ENCODE measurements around the gene OTOA. TPM values are rescaled to one million over a fixed set of nuclear protein-coding genes. Genes with fewer than 3 reads are reported as not detected.
"Not testable (repeated sequence)": the region's sequence is repeated elsewhere in the genome, so short reads cannot be mapped to it uniquely, and the experiment has no call there.

The OTOA gene
- total RNA-seq, 4 donors from 2014 or later: 0.40 TPM; not detected in 3

DNA sequence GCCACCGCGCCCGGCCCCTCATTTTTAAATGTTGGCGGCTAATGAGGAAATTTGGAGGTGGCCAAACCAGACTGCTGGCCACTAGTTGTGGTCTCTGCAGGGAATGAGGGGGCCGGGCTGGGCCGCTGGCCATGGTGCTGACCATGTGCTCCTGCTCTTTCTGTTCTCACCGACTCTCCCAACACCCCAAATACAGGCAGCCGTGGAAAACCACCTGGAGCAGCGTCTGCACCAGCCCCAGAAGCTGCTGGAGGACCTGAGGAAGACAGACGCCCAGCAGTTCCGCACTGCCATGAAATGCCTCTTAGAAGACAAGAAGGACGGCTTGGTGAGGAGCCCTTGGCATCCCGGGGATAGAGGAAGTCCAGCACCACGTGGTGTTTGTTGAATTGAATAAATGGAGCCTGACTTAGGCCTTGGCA lies 21.3 kb downstream of the OTOA start:
- Histone ChIP-seq H3K4me3 (no peak overlapping the region), H3K36me3 (no peaks in the 10 kb centered on the region), H3K27me3 (peaks cover 13% of the 10 kb centered on the region), H3K4me1 (no peaks in the 10 kb centered on the region), H3K9me3 (no peaks in the 10 kb centered on the region), H3K27ac (no peak overlapping the region)
- WGBS: 67% methylated on average over 11 of the region's 14 CpGs
- TF ChIP-seq POLR2AphosphoS5 (IDR thresholded peaks at IDR 0.05) (no peak), POLR2A (IDR thresholded peaks at IDR 0.05) (no peak), EP300 (IDR thresholded peaks at IDR 0.05) (no peak)
- TF ChIP-seq, protein P1, sequence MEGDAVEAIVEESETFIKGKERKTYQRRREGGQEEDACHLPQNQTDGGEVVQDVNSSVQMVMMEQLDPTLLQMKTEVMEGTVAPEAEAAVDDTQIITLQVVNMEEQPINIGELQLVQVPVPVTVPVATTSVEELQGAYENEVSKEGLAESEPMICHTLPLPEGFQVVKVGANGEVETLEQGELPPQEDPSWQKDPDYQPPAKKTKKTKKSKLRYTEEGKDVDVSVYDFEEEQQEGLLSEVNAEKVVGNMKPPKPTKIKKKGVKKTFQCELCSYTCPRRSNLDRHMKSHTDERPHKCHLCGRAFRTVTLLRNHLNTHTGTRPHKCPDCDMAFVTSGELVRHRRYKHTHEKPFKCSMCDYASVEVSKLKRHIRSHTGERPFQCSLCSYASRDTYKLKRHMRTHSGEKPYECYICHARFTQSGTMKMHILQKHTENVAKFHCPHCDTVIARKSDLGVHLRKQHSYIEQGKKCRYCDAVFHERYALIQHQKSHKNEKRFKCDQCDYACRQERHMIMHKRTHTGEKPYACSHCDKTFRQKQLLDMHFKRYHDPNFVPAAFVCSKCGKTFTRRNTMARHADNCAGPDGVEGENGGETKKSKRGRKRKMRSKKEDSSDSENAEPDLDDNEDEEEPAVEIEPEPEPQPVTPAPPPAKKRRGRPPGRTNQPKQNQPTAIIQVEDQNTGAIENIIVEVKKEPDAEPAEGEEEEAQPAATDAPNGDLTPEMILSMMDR (IDR thresholded peaks at IDR 0.05): no peak
- DNase-seq (ENCODE audit: low spot score in 2 of 2): no peak

DNA sequence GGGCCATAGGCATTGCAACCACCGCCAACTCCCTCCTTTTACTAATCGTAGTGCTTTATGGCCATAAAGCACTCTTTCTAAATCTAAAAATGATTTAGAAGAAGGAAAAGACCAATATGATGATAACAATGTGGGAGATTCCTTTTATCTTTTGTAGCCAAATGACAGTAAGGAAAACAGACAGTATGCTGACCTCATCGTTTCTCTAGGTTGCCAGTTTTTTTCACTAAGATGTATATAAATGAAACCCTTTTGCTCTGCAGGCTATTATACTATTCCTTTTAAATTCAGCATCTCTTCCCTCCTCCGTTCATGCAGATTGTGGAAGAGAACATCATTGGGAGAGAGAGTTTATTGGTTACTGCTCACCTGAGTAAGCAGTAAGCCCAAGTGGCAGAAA lies 25.3 kb downstream of the OTOA start:
- no peak overlapping the region for H3K27ac ChIP-seq
- no peak for DNase-seq (ENCODE audit: low spot score in 2 of 2)
- H3K36me3 ChIP-seq: no peaks in the 10 kb centered on the region
- H3K4me3 ChIP-seq: no peak overlapping the region
- no peaks in the 10 kb centered on the region for H3K9me3 ChIP-seq
- no peaks in the 10 kb centered on the region for H3K4me1 ChIP-seq
- WGBS: 71% methylated on average over 4 of the region's 4 CpGs
- no peaks in the 10 kb centered on the region for H3K27me3 ChIP-seq
- TF ChIP-seq POLR2A (IDR thresholded peaks at IDR 0.05) (no peak), POLR2AphosphoS5 (IDR thresholded peaks at IDR 0.05) (no peak), EP300 (IDR thresholded peaks at IDR 0.05) (no peak)
- TF ChIP-seq, protein P1 (IDR thresholded peaks at IDR 0.05): no peak

DNA sequence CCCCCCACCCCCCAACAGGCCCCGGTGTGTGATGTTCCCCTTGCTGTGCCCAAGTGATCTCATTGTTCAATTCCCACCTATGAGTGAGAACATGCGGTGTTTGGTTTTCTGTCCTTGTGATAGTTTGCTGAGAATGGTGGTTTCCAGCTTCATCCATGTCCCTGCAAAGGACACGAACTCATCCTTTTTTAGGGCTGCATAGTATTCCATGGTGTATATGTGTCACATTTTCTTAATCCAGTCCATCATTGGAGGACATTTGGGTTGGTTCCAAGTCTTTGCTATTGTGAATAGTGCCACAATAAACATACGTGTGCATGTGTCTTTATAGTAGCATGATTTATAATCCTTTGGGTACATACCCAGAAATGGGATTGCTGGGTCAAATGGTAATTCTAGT lies 27.2 kb downstream of the OTOA start:
- 82% methylated on average over 4 of the region's 4 CpGs for WGBS
- H3K36me3 ChIP-seq; H3K4me3 ChIP-seq; H3K9me3 ChIP-seq; H3K4me1 ChIP-seq; DNase-seq (ENCODE audit: low spot score in 2 of 2); H3K27me3 ChIP-seq; H3K27ac ChIP-seq: not testable (repeated sequence)

DNA sequence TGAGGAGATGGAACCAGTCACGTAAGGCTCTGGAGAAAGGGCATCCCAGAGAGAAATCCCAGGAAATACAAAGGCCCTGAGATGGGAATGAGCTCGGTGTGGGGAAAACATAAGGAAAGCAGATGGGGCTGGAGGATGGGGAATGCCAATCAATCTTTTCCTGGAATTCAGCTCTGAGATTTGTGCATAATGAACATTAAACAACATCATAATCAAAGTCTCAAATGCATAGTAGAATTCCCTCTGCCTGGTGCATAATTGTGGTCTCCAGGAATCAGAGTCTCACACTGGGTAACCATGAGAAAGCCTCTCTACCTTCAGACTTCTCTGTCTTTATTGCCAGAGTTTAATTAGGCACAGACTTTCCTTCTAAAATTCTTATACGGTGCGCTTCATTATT lies 30.8 kb downstream of the OTOA start:
- WGBS: 62% methylated on average over 4 of the region's 4 CpGs
- TF ChIP-seq POLR2AphosphoS5 (IDR thresholded peaks at IDR 0.05) (no peak), POLR2A (IDR thresholded peaks at IDR 0.05) (no peak), EP300 (IDR thresholded peaks at IDR 0.05) (no peak)
- TF ChIP-seq, protein P1 (IDR thresholded peaks at IDR 0.05): no peak
- Histone ChIP-seq H3K4me1 (no peaks in the 10 kb centered on the region), H3K9me3 (no peaks in the 10 kb centered on the region), H3K36me3 (no peaks in the 10 kb centered on the region), H3K27me3 (no peaks in the 10 kb centered on the region), H3K27ac (no peak overlapping the region), H3K4me3 (no peak overlapping the region)
- no peak for DNase-seq (ENCODE audit: low spot score in 2 of 2)

DNA sequence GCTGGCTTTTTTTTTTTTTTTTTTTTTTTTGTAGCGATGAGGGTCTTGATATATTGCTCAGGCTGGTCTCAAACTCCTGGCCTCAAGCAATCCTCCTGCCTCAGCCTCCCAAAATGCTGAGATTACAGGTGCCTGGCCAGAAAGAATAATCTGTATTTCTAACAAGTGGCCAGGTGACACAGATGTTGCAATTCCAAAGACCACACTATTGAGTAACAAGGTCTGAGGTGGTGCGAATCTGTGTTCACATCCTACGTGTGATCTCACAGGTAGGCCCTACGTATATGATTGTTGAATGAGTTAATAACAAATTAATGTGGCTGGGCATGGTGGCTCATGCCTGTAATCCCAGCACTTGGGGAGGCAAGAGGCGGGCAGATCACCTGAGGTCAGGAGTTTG lies 33.3 kb downstream of the OTOA start:
- H3K4me1 ChIP-seq: no peaks in the 10 kb centered on the region
- DNase-seq (ENCODE audit: low spot score in 2 of 2): no peak

More for the DNA sequence above, 33.3 kb downstream of the OTOA start:
- no peaks in the 10 kb centered on the region for H3K9me3 ChIP-seq
- H3K36me3 ChIP-seq: no peaks in the 10 kb centered on the region
- H3K4me3 ChIP-seq: no peak overlapping the region
- WGBS: 93% methylated on average over 5 of the region's 5 CpGs
- no peak for TF ChIP-seq POLR2A (IDR thresholded peaks at IDR 0.05)
- TF ChIP-seq EP300 (IDR thresholded peaks at IDR 0.05): no peak
- TF ChIP-seq POLR2AphosphoS5 (IDR thresholded peaks at IDR 0.05): no peak
- TF ChIP-seq, protein P1 (IDR thresholded peaks at IDR 0.05): no peak
- no peaks in the 10 kb centered on the region for H3K27me3 ChIP-seq
- H3K27ac ChIP-seq: no peak overlapping the region
